GM06990 (cell line): ENCODE results near the gene CELF3.
A peak's percentile ranks its signal among the peaks of the same experiment; 100 is the strongest.

Source experiments
- DNase-seq: peaks from one replicate; pipeline ENCODE4 v3.0.0-alpha.2; 2011; ENCODE audit not compliant: insufficient read length; ENCODE audit errors: extremely low read depth
- H3K27me3 ChIP-seq: replicated peaks from 2 replicates; pipeline ENCODE4 v1.6.0; 2011; ENCODE audit warnings: low read length; ENCODE audit not compliant: control insufficient read depth, insufficient read depth
- H3K36me3 ChIP-seq: 2 replicates; pipeline ENCODE4 v1.5.1; 2011; ENCODE audit warnings: low read length; ENCODE audit not compliant: control insufficient read depth, insufficient read depth
- H3K4me3 ChIP-seq: replicated peaks from 2 replicates; pipeline ENCODE4 v1.5.1; 2011; ENCODE audit warnings: low read depth, mild to moderate bottlenecking, control low read depth, low read length
- TF ChIP-seq, protein P1 (sequence below): IDR thresholded peaks from 2 replicates; pipeline ENCODE4 v1.5.1; 2011; ENCODE audit warnings: low read length, control low read depth, mild to moderate bottlenecking, inconsistent platforms; ENCODE audit not compliant: insufficient read depth, poor library complexity, severe bottlenecking

Gene CELF3

DNA sequence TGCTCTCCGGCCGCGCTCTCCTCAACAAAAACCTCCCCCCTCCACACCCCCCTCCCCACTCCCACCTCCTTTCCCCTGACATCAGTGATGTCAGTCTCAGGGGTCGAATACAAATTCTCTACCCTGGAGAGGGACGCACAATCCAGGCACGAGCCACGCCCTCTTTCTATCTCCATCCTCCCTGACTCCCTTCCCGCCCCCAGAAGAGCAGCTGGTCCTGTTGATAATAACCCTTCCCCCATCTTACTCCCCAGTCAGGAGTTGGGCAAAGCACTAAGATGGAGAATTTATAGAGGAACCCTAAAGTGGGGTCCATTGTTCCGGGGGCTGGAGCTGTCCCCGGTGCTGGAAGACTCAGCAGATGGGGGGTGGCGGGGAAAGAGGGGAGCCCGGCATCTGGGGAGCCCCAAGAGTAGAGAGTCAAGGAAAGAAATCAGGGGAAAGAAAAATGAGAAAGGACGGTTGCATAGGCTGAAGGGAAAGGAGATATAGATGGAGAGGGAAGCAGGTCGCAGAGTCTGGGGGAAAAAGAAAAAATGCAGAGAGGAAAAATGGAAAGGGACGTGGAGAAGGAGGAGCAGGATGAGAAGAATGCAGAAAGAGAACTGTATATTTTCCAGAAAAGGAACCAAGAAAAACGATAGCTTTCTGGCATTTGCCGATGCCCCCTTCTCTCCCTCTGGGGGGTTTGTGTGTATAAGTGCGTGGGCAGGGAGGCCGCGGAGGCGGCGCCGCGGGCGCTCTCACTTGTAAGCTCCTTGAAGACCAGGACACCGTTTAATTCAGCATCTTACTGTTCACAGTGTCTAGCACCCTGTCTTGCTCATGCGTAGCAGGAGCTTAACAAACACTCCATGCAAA is at the start of gene CELF3:
Gene CELF3 (minus strand): TSS at position 33 of the 861 bp plus-strand sequence. CDS start 783 bp downstream, outside the sequence.
- Histone ChIP-seq H3K27me3 (no peaks in the 10 kb centered on the region; the same call in none of the 2 replicates), H3K36me3 (no peaks in the 10 kb centered on the region), H3K4me3 (no peak within 1 kb of the TSS)
- TF ChIP-seq, protein P1, sequence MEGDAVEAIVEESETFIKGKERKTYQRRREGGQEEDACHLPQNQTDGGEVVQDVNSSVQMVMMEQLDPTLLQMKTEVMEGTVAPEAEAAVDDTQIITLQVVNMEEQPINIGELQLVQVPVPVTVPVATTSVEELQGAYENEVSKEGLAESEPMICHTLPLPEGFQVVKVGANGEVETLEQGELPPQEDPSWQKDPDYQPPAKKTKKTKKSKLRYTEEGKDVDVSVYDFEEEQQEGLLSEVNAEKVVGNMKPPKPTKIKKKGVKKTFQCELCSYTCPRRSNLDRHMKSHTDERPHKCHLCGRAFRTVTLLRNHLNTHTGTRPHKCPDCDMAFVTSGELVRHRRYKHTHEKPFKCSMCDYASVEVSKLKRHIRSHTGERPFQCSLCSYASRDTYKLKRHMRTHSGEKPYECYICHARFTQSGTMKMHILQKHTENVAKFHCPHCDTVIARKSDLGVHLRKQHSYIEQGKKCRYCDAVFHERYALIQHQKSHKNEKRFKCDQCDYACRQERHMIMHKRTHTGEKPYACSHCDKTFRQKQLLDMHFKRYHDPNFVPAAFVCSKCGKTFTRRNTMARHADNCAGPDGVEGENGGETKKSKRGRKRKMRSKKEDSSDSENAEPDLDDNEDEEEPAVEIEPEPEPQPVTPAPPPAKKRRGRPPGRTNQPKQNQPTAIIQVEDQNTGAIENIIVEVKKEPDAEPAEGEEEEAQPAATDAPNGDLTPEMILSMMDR: no peak
- no peak for DNase-seq

DNA sequence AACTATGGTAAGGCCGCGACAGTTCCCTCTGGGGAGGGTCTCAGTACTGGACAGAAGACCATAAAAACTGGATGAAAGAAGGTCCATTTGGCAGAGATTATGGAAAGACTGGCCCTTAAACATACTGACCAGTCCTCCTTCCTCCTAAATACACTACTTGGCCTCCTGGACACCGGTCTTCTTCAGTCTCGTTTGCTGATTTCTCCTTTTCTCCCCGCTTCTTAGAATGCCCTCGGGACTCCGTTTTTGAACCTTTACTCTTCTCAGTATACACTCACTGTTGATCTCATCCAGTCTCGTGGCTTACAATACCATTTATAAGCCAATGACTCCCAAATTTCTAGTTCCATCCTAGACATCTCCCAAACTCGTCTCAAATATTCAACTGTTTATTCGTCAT is 47.4 kb upstream of the CELF3 start:
- DNase-seq: no peak
- TF ChIP-seq, protein P1: no peak
- peak overlapping the region; percentile 96 for H3K4me3 ChIP-seq

DNA sequence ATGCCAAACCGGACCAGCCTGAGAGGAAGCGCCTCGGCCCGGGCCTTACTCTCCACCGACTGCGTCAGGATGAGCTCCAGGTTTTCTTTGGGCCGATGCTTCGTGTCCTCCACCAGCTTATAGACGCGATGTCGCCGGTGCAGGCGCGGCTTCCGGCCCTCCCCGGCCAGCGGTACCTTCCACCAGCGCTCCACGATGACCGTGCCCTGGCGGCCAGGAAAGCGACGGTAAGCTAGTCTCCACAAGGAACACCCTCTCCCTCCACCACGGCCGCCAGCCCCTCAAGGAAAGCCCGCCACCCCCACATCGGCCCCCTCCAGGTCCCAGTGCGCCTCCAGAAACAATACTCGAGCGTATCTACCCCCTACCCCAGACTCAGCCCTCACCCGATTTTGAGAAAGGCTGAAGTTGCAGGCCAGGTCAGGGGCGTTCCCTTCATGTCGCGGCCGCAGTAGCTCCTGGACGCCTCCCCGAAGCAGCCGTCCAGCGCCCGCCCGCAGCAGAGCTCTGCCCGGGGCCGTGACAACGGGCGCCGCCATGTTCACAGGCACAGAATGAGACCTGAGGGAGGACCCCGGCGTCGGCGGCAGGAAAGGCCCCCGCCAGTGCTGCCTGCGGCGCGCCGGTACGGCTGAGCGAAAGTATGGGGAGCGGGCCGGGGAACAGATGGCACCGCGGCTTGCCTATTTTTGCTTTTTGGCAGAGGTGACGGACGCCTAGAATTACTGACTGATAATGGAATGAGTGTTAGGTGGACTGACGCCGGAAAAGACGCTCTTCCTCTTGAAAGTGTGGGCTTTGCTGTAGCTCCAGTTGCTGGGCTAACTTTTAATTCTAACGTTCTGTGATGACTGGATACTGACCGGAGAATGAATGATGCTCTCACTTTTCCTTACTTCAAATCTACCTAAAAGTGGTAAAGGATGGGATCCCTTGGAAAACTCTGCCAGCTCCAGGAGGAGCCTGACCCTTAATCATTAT is 46.6 kb upstream of the CELF3 start, which contains the start of gene MRPL9:
Gene MRPL9 (minus strand): TSS at position 556 of the 981 bp plus-strand sequence. CDS start 17 bp downstream, at position 539.
- TF ChIP-seq, protein P1: no peak
- H3K36me3 ChIP-seq: peaks cover 9% of the 10 kb centered on the region
- DNase-seq: peak; percentile 89
- H3K4me3 ChIP-seq: peak within 1 kb of the TSS; percentile 96
- no peaks in the 10 kb centered on the region for H3K27me3 ChIP-seq

More for the DNA sequence above, 47.4 kb upstream of the CELF3 start:
- H3K36me3 ChIP-seq: peaks cover 9% of the 10 kb centered on the region
- H3K27me3 ChIP-seq: no peaks in the 10 kb centered on the region

DNA sequence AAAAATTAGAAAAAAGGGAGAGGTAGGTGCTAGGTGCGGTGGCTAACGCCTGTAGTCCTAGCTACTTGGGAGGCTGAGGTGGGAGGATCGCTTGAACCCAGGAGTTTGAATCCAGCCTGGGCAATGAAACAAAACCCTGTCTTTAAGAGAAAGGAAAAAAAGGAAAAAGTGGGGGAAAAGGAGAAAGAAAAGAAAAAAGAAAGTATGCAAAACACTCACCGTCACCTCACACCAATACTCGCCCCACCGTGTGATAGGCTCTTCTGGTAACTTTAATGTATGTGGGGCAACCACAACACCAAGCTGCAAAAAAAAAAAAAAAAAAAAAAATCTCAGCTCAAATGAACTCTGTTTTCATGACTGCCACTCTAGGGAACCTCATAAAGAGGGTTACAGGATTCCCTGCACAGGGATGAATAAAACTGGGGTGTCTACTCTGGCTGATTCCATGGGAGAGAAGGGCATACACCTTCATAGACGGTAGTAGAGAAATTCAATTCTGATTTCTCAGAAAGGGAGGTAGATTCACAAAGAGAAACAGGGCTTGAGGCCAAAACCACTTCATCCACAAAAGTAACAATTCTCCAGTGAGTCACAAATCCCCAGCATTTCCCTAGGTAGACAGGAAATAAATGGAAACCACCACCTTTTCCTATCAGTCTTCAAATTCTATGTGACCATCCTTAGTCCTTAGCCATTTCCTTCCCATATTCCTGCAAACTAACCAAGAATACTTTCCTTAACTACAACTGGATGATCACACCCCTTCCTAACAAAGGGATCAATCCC is 44.2 kb upstream of the CELF3 start:
- TF ChIP-seq, protein P1: no peak
- no peak for DNase-seq
- peaks cover 11% of the 10 kb centered on the region for H3K36me3 ChIP-seq
- H3K4me3 ChIP-seq: no peak overlapping the region
- H3K27me3 ChIP-seq: no peaks in the 10 kb centered on the region

DNA sequence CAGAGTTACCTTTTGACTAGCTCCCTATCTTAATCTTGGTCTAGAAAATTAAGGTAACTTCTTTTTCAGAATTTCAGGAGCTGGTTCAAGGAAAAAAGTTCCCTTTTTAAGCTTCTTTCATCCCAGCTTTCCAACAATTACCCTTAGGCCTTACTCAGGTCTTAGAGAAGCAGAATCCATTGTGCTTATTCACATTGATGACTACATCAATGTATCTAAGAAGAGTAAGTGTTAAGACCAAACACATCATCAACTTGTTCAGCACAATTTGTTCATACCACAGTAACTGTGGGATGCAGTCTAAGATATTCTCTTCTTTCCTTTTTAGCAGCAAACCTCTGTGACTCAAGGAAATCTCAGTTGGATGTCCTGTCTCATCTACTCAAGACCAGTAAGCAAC is 42.6 kb upstream of the CELF3 start:
- H3K36me3 ChIP-seq: peaks cover 11% of the 10 kb centered on the region
- no peak overlapping the region for H3K4me3 ChIP-seq
- no peaks in the 10 kb centered on the region for H3K27me3 ChIP-seq
- no peak for DNase-seq
- TF ChIP-seq, protein P1: no peak
